WI38 (cell line): Measurements from ENCODE around the gene ARL6IP4.

Source experiments
- H3K4me3 ChIP-seq: 2 replicates; pipeline ENCODE4 v1.5.1; 2011; ENCODE audit warnings: low read depth, mild to moderate bottlenecking, control low read depth, low read length
- CTCF ChIP-seq: IDR thresholded peaks from 2 replicates; pipeline ENCODE4 v1.5.1; 2012; ENCODE audit warnings: low read depth, mild to moderate bottlenecking, control low read depth, low read length

The ARL6IP4 gene

GRCh38 chr12:122989225-122989839 lies 8.9 kb downstream of the ARL6IP4 start:
- no peak overlapping the region for H3K4me3 ChIP-seq
- TF ChIP-seq CTCF: 0 out of 2 replicates have a peak, but pooled peaks have one; percentile 5

GRCh38 chr12:122989874-122990419 lies 9.5 kb downstream of the ARL6IP4 start:
- H3K4me3 ChIP-seq: no peak overlapping the region
- TF ChIP-seq CTCF: no peak

GRCh38 chr12:122990561-122990960 lies 10.1 kb downstream of the ARL6IP4 start:
- TF ChIP-seq CTCF: no peak
- H3K4me3 ChIP-seq: no peak overlapping the region

- TF ChIP-seq CTCF: no peak
- H3K4me3 ChIP-seq: no peak overlapping the region
Observed at GRCh38 chr12:122990961-122991622, 10.6 kb downstream of the ARL6IP4 start.

- H3K4me3 ChIP-seq: no peak overlapping the region
- no peak for TF ChIP-seq CTCF
Observed at GRCh38 chr12:122991623-122992275, 11.3 kb downstream of the ARL6IP4 start.

GRCh38 chr12:122992386-122992785 lies 11.9 kb downstream of the ARL6IP4 start:
- H3K4me3 ChIP-seq: no peak overlapping the region
- TF ChIP-seq CTCF: no peak
